Measurements from ENCODE around the gene MYH2. TPM values are rescaled to one million over a fixed set of nuclear protein-coding genes. Genes with fewer than 3 reads are reported as not detected.

Gene MYH2
- polyA plus RNA-seq, 1 donor, result 0.03 TPM

DNA sequence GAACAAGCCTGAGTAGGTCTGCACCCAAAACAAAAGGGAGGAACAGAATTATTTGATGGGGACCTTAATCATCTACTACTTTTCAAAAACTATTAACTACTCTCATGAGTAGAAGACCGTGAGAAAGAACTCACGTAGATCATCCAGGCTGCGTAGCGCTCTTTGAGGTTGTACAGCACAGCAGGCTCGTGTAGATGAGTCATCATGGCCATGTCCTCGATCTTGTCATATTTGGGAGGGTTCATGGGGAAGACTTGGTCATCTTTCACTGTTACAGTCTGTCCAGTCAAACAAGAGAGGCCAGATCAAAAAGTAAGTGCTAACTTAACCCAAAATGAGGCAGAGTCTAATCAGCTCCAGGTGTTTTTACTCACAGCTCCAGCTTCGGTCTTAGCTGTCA lies 33.4 kb downstream of the MYH2 start:
- DNase-seq, result no peak

DNA sequence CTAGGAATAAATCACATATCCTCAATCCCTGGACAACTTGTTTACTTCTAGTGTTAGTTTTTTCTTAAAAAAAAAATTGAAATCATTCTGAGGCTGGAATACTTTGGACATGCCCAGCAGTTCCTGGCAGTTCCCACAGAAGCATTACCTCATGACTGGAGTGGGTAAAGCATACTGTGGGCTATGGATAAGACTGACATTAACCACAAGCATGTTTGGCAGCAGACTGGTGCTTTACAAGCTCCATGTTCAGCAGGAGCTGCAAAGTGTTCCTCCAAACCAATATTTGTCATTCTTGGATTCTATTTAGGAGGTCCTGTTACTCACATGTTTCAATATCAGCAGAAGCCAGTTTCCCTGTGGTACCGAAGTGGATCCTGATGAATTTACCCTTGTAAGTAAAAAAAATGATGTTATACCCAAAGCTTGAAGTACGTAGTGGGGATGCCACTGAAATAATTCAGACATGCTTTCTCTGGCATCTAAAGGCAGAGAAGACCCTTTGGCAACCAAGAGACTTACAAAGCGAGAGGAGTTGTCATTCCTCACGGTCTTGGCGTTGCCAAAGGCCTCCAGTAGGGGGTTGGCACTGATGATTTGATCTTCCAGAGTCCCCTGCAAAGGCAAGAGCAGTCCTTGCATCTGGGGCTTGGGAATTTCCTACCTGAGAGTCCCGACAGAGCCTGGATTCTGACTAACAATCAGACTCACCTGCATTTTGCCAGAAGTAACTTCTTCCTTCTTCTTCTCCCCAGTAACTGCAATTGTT lies 36.0 kb downstream of the MYH2 start:
- no peak for DNase-seq

DNA sequence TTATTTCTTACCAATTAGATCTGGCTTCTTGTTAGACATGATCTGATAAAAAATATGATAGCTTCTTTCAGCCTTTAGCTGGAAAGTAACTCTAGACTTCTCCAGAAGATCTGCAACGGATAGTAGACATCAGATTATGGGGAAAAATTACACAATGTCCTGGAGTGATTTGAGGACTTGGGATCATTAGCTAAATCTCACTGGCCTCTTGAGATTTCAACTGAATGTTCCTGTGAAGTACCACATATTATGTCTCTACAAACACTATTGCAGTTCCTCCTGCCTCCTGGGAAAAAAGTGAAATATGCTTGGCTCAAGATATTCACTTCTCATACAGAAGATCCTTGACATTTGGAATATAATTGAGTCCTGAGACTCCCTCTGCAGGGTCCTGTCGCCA lies 36.6 kb downstream of the MYH2 start:
- DNase-seq, result no peak

DNA sequence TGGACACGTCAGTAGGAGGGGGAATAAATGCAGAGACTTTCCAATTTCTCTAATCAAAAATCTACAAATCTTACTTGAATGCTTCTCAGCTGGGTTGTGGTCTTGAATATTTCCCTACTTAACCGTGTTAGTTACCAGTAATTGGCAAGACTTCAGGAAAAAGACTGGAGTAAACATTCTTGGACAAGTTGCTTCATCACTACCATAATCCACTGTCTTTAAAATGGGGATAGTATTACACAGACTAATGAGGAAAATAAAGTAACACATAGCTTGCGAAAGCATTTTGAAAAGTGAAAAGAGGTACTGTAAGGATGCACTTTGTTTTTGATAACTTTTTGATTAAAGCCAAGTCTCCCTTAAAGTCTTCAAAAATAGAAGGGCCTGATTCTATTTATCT lies 49.5 kb downstream of the MYH2 start:
- DNase-seq, result no peak

DNA sequence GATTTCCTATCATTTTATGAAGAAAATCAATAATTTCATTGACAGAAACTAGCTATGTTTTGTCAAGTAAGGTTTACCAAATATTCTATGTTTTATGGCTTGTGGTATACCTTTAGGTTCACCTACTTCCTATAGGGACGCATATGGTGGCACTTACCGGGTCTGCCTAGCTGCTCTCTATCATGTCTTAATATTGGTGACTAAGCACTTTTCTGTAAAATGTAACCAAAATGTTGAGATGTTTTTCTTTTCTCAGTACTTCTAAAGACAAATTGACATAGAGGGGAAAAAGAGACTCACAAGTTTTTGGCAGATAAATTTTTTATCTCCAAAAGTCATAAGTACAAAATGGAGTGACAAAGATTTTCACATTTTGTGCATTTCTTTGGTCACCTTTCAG lies 57.5 kb downstream of the MYH2 start:
- DNase-seq, result no peak

DNA sequence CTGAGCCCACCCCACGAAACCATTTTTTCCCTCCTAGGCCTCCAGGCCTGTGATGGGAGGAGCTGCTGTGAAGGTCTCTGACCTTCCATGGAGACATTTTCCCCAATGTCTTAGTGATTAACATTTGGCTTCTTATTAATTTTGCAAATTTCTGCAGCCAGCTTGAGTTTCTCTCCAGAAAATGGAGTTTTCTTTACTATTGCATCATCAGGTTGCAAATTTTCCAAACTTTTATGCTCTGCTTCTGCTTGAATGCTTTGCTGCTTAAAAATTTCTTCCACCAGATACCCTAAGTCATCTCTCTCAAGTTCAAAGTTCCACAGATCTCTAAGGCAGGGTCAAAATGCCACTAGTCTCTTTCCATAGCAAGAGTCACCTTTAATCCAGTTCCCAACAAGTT lies 67.2 kb downstream of the MYH2 start:
- DNase-seq, result no peak

DNA sequence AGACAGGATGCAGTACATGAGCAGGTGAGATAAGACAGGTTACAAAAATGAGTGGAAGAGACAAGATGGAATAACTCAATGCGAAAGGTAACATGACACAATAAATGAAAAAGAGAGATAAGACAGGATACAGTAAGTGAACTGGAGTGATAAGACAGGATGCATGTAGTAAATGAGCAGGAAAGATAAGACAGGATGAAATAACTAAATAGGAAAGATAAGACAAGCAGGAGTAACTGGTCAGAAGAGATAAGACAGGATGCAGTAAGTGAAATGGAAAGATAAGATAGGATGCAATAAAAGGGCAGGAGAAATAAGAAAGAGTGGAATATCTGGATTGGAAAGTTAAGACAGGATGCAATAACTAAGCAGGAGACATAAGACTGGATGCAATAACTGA lies 71.8 kb downstream of the MYH2 start:
- DNase-seq, result no peak

DNA sequence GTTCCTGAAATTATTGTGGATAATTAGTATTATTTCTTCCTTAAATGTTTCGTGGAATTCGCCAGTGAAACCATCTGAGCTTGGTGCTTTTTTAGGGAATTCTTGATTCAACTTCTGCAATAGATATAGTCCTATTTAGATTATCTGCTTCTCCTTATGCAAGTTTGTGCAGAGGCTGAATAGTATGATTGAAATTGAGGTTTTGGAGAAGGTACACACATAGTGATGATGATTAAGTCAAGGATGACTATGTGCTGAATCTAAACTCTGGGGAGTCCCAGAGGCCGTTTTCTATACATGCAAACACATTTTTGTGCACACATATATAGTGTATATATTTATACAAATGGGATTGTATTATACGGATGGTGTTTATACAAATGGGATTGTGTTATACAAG lies 74.9 kb downstream of the MYH2 start:
- no peak for DNase-seq

DNA sequence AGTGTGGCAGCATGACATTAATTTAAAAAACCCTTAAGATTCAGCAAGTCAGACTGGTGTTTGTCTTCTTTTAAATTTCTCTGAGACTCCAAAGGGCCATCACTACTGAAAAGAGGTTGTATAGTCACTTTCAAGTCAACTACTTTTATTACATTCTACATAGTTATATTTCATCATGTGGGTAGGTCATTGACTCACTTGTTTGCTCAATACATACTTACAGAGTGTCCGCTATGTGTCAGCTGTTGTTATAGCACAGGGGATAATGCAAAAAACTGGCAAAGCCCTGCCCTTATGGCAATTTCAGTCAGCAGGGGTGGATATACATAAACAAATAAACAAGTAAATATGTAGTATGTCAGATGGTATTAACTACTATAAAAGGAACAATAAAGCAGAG lies 77.6 kb downstream of the MYH2 start:
- no peak for DNase-seq

Other genes with a start within 250 kb of the MYH2 start
- 0.17 TPM for gene MYH13, start 176.7 kb downstream of the MYH2 start, polyA plus RNA-seq (ENCODE audit: insufficient read length)
- 0.70 TPM for gene MYH8, start 127.7 kb downstream of the MYH2 start, polyA plus RNA-seq (ENCODE audit: insufficient read length)
- gene MYH4, start 80.1 kb downstream of the MYH2 start, polyA plus RNA-seq (ENCODE audit: insufficient read length), result 0.10 TPM
- gene MYH1, start 31.1 kb downstream of the MYH2 start, polyA plus RNA-seq (ENCODE audit: insufficient read length), result 0.05 TPM
- 6.4 TPM for gene MYH3, start 107.7 kb upstream of the MYH2 start, polyA plus RNA-seq (ENCODE audit: insufficient read length)
- gene SCO1, start 147.9 kb upstream of the MYH2 start, polyA plus RNA-seq (ENCODE audit: insufficient read length), result 41.2 TPM
- 14.3 TPM for gene ADPRM, start 147.9 kb upstream of the MYH2 start, polyA plus RNA-seq (ENCODE audit: insufficient read length)
- 14.5 TPM for gene TMEM220, start 180.4 kb upstream of the MYH2 start, polyA plus RNA-seq (ENCODE audit: insufficient read length)

Data from left kidney (tissue), 2 donors.